ENCODE results near the gene LRBA. TPM values are rescaled to one million over a fixed set of nuclear protein-coding genes. Genes with fewer than 3 reads are reported as not detected.

Gene LRBA
- total and polyA plus RNA-seq, 9 donors: 9.7 to 49.2 (median 30.4) TPM

DNA sequence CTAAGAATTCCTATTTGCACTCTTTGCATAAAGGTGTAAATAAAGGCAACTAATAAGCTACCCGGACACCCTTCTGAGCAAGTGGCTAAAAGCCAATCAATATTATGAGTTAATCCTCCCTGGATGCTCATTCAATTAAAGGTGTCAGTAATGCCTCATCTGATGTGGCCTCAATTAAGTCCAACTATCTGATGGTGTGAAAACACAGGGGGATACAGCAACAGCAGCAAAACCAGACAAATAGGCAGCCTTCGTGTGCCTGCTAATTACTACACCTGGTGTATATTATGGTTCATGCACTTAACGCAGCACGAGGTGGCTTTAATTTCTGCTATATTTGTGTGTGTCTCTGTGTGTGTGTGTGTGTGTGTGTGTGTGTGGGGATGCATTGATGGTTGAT lies 692.4 kb downstream of the LRBA start:
- TF ChIP-seq POLR2A (IDR thresholded peaks at IDR 0.05) (no peak), EP300 (IDR thresholded peaks at IDR 0.05) (no peak)
- TF ChIP-seq, protein P1, sequence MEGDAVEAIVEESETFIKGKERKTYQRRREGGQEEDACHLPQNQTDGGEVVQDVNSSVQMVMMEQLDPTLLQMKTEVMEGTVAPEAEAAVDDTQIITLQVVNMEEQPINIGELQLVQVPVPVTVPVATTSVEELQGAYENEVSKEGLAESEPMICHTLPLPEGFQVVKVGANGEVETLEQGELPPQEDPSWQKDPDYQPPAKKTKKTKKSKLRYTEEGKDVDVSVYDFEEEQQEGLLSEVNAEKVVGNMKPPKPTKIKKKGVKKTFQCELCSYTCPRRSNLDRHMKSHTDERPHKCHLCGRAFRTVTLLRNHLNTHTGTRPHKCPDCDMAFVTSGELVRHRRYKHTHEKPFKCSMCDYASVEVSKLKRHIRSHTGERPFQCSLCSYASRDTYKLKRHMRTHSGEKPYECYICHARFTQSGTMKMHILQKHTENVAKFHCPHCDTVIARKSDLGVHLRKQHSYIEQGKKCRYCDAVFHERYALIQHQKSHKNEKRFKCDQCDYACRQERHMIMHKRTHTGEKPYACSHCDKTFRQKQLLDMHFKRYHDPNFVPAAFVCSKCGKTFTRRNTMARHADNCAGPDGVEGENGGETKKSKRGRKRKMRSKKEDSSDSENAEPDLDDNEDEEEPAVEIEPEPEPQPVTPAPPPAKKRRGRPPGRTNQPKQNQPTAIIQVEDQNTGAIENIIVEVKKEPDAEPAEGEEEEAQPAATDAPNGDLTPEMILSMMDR (IDR thresholded peaks at IDR 0.05): no peak
- intact Hi-C loops (cut with DNase I): no loop called here
- Histone ChIP-seq H3K9me3 (no peaks in the 10 kb centered on the region), H3K36me3 (no peaks in the 10 kb centered on the region), H3K27me3 (no peaks in the 10 kb centered on the region), H3K4me3 (no peak overlapping the region), H3K27ac (no peak overlapping the region), H3K4me1 (ENCODE audit: insufficient read depth) (no peaks in the 10 kb centered on the region)
- DNase-seq: no peak
- WGBS, 3 donors: 93 to 95% (median 94%) methylated on average over 4 of the region's 4 CpGs

DNA sequence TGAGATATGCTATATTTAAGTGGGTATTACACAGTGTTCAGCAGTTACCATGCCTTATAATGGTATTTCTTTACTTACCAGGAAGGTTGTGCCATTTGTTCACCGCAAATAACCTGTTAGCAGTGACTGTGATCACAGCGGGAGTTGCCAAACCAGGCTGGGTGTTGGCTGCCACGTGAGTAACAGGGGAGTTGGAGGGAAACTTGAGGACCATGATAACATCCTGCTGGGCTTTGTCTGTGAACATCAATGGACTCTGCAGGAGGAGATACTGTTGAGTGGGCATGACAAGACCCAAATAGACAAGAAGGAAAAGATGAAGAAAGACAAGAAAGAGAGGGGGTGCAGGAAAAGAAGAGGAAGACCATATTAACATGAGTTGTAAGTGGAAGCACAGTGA lies 694.0 kb downstream of the LRBA start:
- Histone ChIP-seq H3K27ac (no peak overlapping the region), H3K27me3 (no peaks in the 10 kb centered on the region), H3K4me1 (ENCODE audit: insufficient read depth) (no peaks in the 10 kb centered on the region), H3K36me3 (no peaks in the 10 kb centered on the region), H3K9me3 (no peaks in the 10 kb centered on the region), H3K4me3 (no peak overlapping the region)
- TF ChIP-seq, protein P1 (IDR thresholded peaks at IDR 0.05): no peak
- no peak for TF ChIP-seq EP300 (IDR thresholded peaks at IDR 0.05)
- no peak for TF ChIP-seq POLR2A (IDR thresholded peaks at IDR 0.05)
- WGBS, 3 donors: 84 to 85% (median 84%) methylated on average over 3 of the region's 3 CpGs
- intact Hi-C loops (cut with DNase I): no loop called here
- DNase-seq: no peak

DNA sequence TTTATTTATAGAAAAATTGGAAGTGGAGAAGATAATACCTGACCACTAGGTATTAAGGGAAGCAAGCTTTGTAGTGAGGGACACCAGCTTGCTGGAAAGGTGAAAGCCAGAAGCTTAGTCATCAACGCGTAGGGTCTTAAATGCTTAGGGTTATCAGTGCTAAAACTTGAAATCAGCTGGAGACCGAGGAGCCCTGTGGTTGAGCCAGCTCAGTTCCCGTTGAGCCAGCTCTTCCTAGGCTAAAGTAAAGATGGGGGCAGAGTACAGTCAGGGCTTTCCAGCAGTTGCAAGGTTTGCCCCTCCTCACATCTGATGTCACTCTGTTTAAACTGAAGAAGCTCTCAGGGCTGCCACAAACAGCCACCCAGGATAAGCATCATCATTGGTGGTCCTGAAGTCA lies 696.1 kb downstream of the LRBA start:
- no peak for DNase-seq
- Histone ChIP-seq H3K4me3 (no peak overlapping the region), H3K9me3 (no peaks in the 10 kb centered on the region), H3K27me3 (no peaks in the 10 kb centered on the region), H3K36me3 (no peaks in the 10 kb centered on the region), H3K27ac (no peak overlapping the region), H3K4me1 (ENCODE audit: insufficient read depth) (no peaks in the 10 kb centered on the region)
- 89 to 91% (median 90%) methylated on average over 4 of the region's 4 CpGs for WGBS, 3 donors
- intact Hi-C loops (cut with DNase I): no loop called here
- TF ChIP-seq, protein P1 (IDR thresholded peaks at IDR 0.05): no peak
- TF ChIP-seq POLR2A (IDR thresholded peaks at IDR 0.05) (no peak), EP300 (IDR thresholded peaks at IDR 0.05) (no peak)

DNA sequence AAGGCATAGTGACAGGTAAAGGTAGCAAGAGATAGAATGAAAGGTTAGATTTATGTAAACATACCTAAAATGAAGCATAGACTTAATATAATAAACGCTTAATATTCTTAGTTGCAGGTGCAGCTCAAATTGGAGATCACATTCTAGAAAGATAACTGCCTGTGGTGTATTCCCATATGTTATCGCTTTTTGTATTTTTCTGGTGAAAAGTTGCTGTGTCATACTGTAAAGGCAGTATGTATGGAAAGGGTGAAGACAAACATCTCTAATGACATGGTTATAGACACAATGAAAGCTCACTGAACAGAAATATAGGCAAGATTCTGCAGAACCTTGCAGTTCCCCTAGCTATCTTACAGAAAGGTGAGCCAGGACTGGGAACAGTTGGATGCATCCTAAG lies 696.6 kb downstream of the LRBA start:
- intact Hi-C loops (cut with DNase I): no loop called here
- WGBS, 3 donors: 49 to 76% (median 71%) methylated on average over 2 of the region's 2 CpGs

More for the DNA sequence above, 696.6 kb downstream of the LRBA start:
- no peaks in the 10 kb centered on the region for H3K4me1 ChIP-seq (ENCODE audit: insufficient read depth)
- no peaks in the 10 kb centered on the region for H3K36me3 ChIP-seq
- DNase-seq: no peak
- no peak overlapping the region for H3K4me3 ChIP-seq
- no peaks in the 10 kb centered on the region for H3K27me3 ChIP-seq
- no peak overlapping the region for H3K27ac ChIP-seq
- no peaks in the 10 kb centered on the region for H3K9me3 ChIP-seq
- TF ChIP-seq POLR2A (IDR thresholded peaks at IDR 0.05) (no peak), EP300 (IDR thresholded peaks at IDR 0.05) (no peak)
- TF ChIP-seq, protein P1 (IDR thresholded peaks at IDR 0.05): no peak

All from ovary (tissue), 9 donors.